HG03280 (cell line): ENCODE data around the gene FNDC1.

Source experiments
- ATAC-seq: cut with Tn5 transposase; IDR thresholded peaks from one replicate; pipeline ENCODE4 v1.9.1; 2021; ENCODE audit warnings: mild to moderate bottlenecking, moderate library complexity; ENCODE audit not compliant: unreplicated experiment

FNDC1 gene

DNA sequence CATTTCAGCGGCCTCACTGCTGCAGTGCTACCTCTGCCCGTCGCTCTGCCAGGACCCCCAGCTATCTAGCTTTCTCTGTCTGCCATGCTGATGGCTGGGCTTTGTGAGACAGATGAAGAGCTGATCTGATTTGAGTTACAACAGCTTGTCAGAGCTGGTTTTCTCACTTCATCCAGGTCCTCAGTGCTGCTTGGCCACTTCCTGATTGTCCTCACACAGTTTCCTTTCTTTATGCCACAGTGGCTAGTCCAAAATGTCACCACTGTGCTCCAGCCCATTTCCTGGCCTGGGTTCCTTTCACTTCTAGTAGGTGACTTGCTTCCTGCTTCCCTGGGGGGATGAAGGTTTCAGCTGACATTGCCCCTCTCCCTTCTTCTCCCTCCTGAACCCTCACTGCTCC lies 35.4 kb downstream of the FNDC1 start:
- no peak for ATAC-seq

- no peak for ATAC-seq
These were observed 42.8 kb downstream of the FNDC1 start for GRCh38 chr6:159212028-159212427.

GRCh38 chr6:159212525-159213280 lies 43.5 kb downstream of the FNDC1 start:
- no peak for ATAC-seq

DNA sequence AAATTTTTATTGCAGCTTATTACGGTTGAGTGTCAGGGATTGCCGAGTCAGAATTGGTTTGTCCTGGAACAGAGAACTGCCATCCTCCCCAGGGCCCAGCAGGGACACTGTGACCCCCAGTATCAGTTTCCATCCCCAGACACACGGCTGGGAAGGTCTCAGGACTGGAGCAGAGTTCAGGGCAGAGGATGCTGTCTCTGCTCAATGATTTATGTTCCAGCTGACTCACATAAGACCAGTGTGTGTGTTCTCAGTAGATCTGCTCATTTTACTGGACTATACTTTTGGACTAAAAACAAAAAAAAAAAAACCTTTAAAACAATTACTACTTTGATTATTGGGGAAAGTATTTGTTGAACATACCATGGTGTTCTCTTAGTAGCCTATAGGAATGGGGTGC lies 44.2 kb downstream of the FNDC1 start:
- ATAC-seq: no peak

DNA sequence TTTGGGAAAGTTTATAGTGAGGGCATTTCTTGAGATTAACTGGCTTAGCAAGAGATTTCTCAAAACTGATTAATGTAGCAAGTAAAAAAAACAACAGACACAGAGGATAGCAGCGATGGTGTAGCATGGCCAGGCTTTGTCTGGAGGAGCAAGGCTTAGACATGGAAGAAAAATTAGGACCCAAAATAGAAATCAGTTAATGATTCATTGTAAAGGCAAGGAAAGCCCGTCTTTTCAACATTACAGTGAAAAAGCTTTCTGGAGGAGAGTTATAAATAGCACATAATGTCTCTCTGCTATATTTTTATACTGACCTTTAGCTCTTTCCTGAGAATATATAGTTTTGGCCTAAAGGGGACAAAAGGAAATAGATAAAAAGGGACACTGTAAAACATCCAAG lies 45.1 kb downstream of the FNDC1 start:
- ATAC-seq: no peak

- no peak for ATAC-seq
These were observed 48.5 kb downstream of the FNDC1 start for GRCh38 chr6:159217595-159218275.

- ATAC-seq: no peak
These were observed 50.9 kb downstream of the FNDC1 start for GRCh38 chr6:159220093-159220492.

DNA sequence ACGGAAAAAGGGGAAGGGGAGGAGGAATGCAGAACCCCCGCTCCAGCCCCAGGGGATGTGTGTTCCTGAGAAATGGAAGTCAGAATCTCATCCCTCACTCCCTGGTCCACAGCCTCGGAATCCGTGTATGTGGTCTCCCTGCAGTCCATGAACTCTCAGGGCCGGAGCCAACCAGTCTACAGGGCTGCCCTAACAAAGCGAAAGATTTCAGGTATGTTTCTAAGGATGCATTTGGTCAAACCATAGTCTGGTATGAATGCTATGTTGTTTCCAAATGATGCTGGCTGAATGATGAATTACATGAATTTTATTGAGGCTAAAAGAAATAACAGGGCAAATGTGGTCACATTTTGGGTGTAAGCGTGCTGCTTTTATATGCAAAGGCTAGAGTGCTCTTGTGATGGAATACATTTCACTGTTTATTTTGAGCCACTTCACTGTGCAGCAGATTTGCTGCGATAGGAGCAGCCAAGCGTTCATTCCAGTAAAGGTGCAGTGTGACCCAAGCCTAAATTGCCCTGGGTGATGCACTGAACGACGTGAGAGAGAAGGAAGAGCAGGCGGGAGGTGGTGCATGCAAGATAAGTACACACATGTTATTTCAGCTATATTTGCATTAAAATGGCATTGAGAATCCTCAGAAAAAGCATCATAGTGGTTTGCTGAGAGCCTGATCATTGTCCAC lies 52.4 kb downstream of the FNDC1 start:
- no peak for ATAC-seq

- ATAC-seq: no peak
These were observed 55.3 kb downstream of the FNDC1 start for GRCh38 chr6:159224452-159224851.

DNA sequence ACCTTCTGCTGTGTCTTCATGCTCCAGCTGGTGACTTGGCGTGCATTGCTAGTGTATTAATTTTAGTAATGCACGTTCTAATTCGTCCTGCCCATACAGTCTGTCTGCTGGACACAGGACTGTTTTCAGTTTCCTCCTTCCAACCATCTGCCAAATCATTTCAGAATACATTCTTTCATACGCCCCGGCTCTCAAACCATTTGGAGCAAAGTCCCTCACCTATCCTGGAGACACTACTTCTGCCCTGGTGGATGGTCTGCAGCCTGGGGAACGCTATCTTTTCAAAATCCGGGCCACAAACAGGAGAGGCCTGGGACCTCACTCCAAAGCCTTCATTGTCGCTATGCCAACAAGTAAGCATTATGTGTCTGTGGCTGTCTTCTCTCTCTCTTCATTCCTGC lies 60.5 kb downstream of the FNDC1 start:
- no peak for ATAC-seq

DNA sequence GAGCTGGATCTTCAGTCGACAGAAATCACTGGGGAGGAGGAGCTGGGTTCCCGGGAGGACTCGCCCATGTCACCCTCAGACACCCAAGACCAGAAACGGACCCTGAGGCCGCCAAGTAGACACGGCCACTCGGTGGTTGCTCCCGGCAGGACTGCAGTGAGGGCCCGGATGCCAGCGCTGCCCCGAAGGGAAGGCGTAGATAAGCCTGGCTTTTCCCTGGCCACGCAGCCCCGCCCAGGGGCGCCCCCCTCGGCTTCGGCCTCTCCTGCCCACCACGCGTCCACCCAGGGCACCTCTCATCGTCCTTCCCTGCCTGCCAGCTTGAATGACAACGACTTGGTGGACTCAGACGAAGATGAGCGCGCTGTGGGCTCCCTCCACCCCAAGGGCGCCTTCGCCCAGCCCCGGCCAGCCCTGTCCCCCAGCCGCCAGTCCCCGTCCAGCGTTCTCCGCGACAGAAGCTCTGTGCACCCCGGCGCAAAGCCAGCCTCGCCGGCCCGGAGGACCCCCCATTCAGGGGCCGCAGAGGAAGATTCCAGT lies 63.0 kb downstream of the FNDC1 start:
- no peak for ATAC-seq

DNA sequence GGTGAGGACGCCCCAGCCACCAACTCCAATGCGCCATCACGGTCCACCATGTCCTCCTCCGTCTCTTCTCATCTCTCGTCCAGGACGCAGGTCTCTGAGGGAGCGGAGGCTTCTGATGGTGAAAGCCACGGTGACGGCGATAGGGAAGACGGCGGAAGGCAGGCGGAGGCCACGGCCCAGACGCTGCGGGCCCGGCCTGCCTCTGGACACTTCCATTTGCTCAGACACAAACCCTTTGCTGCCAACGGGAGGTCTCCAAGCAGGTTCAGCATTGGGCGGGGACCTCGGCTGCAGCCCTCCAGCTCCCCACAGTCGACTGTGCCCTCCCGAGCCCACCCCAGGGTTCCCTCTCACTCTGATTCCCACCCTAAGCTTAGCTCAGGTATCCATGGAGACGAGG lies 63.6 kb downstream of the FNDC1 start:
- ATAC-seq: no peak

- ATAC-seq: no peak
These were observed 64.3 kb downstream of the FNDC1 start for GRCh38 chr6:159233365-159234101.

DNA sequence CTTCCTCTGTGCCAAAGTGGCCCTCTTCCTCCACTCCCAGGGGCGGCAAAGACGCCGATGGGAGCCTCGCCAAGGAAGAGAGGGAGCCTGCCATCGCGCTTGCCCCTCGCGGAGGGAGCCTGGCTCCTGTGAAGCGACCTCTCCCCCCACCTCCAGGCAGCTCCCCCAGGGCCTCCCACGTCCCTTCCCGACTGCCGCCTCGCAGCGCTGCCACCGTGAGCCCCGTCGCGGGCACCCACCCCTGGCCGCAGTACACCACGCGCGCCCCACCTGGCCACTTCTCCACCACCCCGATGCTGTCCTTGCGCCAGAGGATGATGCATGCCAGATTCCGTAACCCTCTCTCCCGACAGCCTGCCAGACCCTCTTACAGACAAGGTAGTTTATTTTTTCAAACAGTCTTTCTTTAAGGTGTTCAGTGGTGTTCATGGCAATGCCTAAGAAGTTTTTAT lies 64.9 kb downstream of the FNDC1 start:
- no peak for ATAC-seq

- ATAC-seq: no peak
These were observed 69.8 kb downstream of the FNDC1 start for GRCh38 chr6:159238920-159239558.

- ATAC-seq: no peak
These were observed 79.9 kb downstream of the FNDC1 start for GRCh38 chr6:159249128-159249527.

- no peak for ATAC-seq
These were observed 80.6 kb downstream of the FNDC1 start for GRCh38 chr6:159249752-159250151.

DNA sequence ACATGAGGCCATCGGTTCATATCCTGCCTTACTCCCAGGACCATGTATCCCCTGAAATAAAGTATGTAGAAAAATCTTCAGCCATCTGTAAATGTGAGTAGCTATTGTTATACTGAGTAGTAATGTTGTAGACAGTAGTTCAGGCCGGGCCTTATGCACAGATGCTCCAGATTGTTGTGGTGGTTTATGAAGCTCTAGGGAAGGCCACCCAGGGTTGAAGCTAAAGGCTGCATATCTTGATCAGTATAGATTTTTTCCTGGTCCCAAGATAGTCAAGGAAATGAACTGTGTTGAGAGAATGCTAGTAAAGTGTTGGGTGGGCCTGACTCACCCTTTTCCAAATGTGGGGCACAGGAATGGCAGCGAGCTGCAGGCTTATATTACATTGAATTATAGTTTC lies 81.4 kb downstream of the FNDC1 start:
- ATAC-seq: no peak

DNA sequence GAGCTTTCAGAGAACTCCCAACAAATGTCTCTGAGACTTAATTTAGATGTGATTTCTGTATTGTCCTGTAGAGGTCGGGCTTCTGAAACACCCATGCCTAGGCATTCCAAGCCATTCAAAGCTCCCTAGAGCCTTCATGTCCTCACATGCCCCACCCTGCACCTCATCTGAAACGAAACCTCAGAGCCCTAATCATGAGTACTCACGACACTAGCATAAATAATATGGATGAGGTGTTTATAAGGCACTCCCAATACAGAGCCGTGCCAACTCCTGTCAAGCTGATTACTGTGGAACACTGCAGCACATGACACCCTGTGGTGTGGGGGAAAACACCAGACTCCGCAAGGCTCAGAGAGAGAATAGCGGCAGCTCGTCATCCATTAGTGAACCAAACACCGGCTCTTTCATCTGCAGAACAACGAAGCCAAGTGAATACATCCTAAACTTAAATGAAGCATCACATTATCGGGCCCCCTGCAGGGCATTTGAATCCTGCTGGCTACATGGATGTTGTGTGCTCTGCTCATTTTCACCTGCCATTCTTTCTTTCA lies 83.8 kb downstream of the FNDC1 start:
- peak; percentile 55 for ATAC-seq

DNA sequence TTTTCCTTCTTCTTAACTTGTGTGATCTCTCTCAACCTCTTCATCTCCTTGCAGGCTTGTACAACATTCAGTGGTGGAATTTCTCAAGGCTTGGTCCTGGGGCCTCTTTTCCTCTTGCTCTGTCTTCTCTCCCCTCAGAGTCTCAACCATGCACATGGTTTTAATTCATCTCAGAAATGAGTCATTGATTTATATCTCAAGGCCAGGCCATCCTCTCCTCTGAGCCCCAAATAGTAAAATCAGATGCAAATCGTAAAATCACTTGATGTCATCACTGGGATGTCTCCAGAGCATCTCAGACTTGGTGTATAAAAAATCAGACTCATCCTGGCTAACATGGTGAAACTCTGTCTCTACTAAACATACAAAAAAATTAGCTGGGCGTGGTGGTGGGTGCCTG lies 85.0 kb downstream of the FNDC1 start:
- no peak for ATAC-seq
